ENCODE results near the gene KLHDC4. TPM values are rescaled to one million over a fixed set of nuclear protein-coding genes. Genes with fewer than 3 reads are reported as not detected.

The KLHDC4 gene
- total and polyA plus RNA-seq, 2 of the 4 experiments (the other 2 are of a cell fraction) = 13.6 to 19.0 TPM

DNA sequence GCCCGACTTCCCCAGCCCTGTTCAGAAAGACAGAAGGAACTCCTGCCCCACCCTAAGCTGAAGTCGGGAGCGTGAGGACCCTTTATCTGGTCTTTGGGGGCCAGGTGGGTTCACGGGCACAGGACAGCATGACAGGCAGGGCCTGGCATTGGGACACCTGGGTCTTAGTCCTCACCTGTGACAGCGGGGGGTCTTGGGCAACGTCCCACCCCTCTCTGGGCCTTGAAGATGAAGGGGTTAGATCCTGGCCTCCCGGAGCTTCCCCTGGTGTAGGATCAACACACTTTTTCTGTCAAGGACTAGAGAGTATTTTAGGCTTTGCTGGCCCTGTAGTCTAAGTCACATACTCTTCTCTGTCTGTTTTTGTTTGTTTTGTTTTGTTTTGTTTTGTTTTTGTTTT is 98.3 kb downstream of the KLHDC4 start:
- Histone ChIP-seq H4K8ac (ENCODE audit: low read depth in 2 of 2, low read length in 2 of 2) (no peak overlapping the region), H3K4me1 (ENCODE audit: control insufficient read depth, insufficient read depth, low read length) (no peaks in the 10 kb centered on the region), H3K14ac (replicated peaks; ENCODE audit: low read depth, low read length) (no peak overlapping the region), H2AFZ (replicated peaks; ENCODE audit: low read length, poor library complexity) (no peak overlapping the region), H3K56ac (ENCODE audit: extremely low read depth, insufficient read depth, low read length) (no peak overlapping the region), H2BK120ac (ENCODE audit: low read depth, low read length) (no peak overlapping the region), H3K4me2 (ENCODE audit: low read depth, low read length) (no peak overlapping the region), H2AK9ac (replicated peaks; ENCODE audit: low read depth, low read length, poor library complexity) (peak overlapping the region; percentile 28), H3K23ac (ENCODE audit: low read depth, low read length) (no peak overlapping the region), H3K9ac (ENCODE audit: low read depth, low read length) (no peak overlapping the region), H3K27ac (ENCODE audit: insufficient read depth, low read length) (no peak overlapping the region), H3K9me1 (ENCODE audit: insufficient read depth, low read length) (no peaks in the 10 kb centered on the region), H3K18ac (ENCODE audit: low read depth, low read length) (no peak overlapping the region), H4K5ac (ENCODE audit: low read depth, low read length) (no peak overlapping the region), H3K4ac (ENCODE audit: low read depth, low read length) (no peak overlapping the region), H2BK5ac (ENCODE audit: low read depth, low read length, poor library complexity, severe bottlenecking) (no peak overlapping the region), H3K9me3 (ENCODE audit: control insufficient read depth, insufficient read depth, low read length) (no peaks in the 10 kb centered on the region), H4K91ac (ENCODE audit: insufficient read depth, low read depth, low read length) (no peak overlapping the region), H2BK20ac (ENCODE audit: low read depth, low read length) (no peak overlapping the region), H4K20me1 (ENCODE audit: insufficient read depth, low read length) (no peaks in the 10 kb centered on the region; the same call in 1 of the 2 replicates), H2AK5ac (ENCODE audit: low read depth, low read length) (no peak overlapping the region), H3K36me3 (ENCODE audit: control insufficient read depth, insufficient read depth, low read length) (no peaks in the 10 kb centered on the region), H2BK15ac (ENCODE audit: low read depth, low read length) (no peak overlapping the region), H3K27me3 (ENCODE audit: control insufficient read depth, insufficient read depth, low read length) (peaks cover 53% of the 10 kb centered on the region), H3K4me3 (ENCODE audit: insufficient read depth, low read depth, low read length) (no peak overlapping the region), H3K79me1 (ENCODE audit: low read depth in 1 of 2, low read length in 2 of 2) (no peaks in the 10 kb centered on the region)
- DNase-seq = no peak
- ChIA-PET CTCF (no interaction called here), POLR2A (ENCODE audit: unreplicated experiment) (no interaction called here)
- no peak for ATAC-seq (ENCODE audit: low read depth)
- intact Hi-C loops (cut with micrococcal nuclease) (no loop called here), dilution Hi-C loops (cut with HindIII; ENCODE audit: low sequenced_read_pairs, unreplicated experiment) (no loop called here), in situ Hi-C loops (cut with MboI; ENCODE audit: low sequenced_read_pairs) (no loop called here)
- TF ChIP-seq MXI1 (IDR thresholded peaks at IDR 0.05; ENCODE audit: borderline replicate concordance, low read depth, low read length) (no peak), POLR2A (IDR thresholded peaks at IDR 0.05; ENCODE audit: low read depth, low read length) (no peak), RFX5 (IDR thresholded peaks at IDR 0.05; ENCODE audit: low read depth, low read length) (no peak), CEBPB (IDR thresholded peaks at IDR 0.05; ENCODE audit: low read depth, low read length) (no peak), SMC3 (IDR thresholded peaks at IDR 0.05; ENCODE audit: low read depth, low read length) (no peak), FOS (IDR thresholded peaks at IDR 0.05; ENCODE audit: low read depth, low read length) (no peak), CHD1 (IDR thresholded peaks at IDR 0.05; ENCODE audit: low read depth, low read length) (no peak), NFE2L2 (IDR thresholded peaks at IDR 0.05; ENCODE audit: low read depth, low read length) (no peak), MAFK (IDR thresholded peaks at IDR 0.05; ENCODE audit: low read depth, low read length) (no peak)
- TF ChIP-seq, protein P1, sequence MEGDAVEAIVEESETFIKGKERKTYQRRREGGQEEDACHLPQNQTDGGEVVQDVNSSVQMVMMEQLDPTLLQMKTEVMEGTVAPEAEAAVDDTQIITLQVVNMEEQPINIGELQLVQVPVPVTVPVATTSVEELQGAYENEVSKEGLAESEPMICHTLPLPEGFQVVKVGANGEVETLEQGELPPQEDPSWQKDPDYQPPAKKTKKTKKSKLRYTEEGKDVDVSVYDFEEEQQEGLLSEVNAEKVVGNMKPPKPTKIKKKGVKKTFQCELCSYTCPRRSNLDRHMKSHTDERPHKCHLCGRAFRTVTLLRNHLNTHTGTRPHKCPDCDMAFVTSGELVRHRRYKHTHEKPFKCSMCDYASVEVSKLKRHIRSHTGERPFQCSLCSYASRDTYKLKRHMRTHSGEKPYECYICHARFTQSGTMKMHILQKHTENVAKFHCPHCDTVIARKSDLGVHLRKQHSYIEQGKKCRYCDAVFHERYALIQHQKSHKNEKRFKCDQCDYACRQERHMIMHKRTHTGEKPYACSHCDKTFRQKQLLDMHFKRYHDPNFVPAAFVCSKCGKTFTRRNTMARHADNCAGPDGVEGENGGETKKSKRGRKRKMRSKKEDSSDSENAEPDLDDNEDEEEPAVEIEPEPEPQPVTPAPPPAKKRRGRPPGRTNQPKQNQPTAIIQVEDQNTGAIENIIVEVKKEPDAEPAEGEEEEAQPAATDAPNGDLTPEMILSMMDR (conservative IDR thresholded peaks at IDR 0.05; ENCODE audit: low read depth, low read length) = no peak
- TF ChIP-seq, protein P2, sequence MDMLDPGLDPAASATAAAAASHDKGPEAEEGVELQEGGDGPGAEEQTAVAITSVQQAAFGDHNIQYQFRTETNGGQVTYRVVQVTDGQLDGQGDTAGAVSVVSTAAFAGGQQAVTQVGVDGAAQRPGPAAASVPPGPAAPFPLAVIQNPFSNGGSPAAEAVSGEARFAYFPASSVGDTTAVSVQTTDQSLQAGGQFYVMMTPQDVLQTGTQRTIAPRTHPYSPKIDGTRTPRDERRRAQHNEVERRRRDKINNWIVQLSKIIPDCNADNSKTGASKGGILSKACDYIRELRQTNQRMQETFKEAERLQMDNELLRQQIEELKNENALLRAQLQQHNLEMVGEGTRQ (IDR thresholded peaks at IDR 0.05; ENCODE audit: low read depth, low read length) = no peak
- WGBS, 2 experiments (ENCODE audit: extremely low coverage in 2 of 2, insufficient read length in 1 of 2) = 86% methylated on average over 4 of the region's 7 CpGs; no CpG with 5 or more reads in 1 of the 2 experiments
- no TSS peak for BruUV-seq (replicated peaks)

Measured in IMR-90 (cell line).